Keratinocyte (primary cell): ENCODE data around the gene WIPF3. TPM values are rescaled to one million over a fixed set of nuclear protein-coding genes. Genes with fewer than 3 reads are reported as not detected.

Source experiments
- DNase-seq: peaks from one replicate; pipeline ENCODE4 v3.0.0-alpha.2; 2011; ENCODE audit warnings: low read depth, missing footprints, low spot score
- FAIRE-seq: peaks from 2 replicates; lab custom pipeline; 2011; peaks lifted over from hg19 to GRCh38; lab: Jason Lieb, UNC
- H2AFZ ChIP-seq: 2 replicates; pipeline ENCODE4 v1.6.0; 2012; ENCODE audit warnings: low read length, control low read depth, inconsistent platforms; ENCODE audit not compliant: control insufficient read depth
- H3K27ac ChIP-seq: 2 replicates; pipeline ENCODE4 v1.5.1; 2011; ENCODE audit warnings: low read length; ENCODE audit not compliant: control insufficient read depth, insufficient read depth
- H3K27me3 ChIP-seq: 3 replicates; pipeline ENCODE4 v1.6.0; 2011; ENCODE audit warnings: low read length; ENCODE audit not compliant: control insufficient read depth, insufficient read depth; ENCODE audit errors: extremely low read depth
- H3K36me3 ChIP-seq, 2 experiments: 2 replicates in 1 of 2; 3 replicates in 1 of 2; pipeline ENCODE4 v1.5.1; 2011; ENCODE audit warnings: low read length in 2 of 2, mild to moderate bottlenecking in 1 of 2; ENCODE audit not compliant: control insufficient read depth in 2 of 2, insufficient read depth in 2 of 2; ENCODE audit errors: extremely low read depth in 1 of 2
- H3K4me1 ChIP-seq: 3 replicates; pipeline ENCODE4 v1.5.1; 2011; ENCODE audit warnings: low read length; ENCODE audit not compliant: control insufficient read depth, insufficient read depth; ENCODE audit errors: extremely low read depth
- H3K4me2 ChIP-seq: 3 replicates; pipeline ENCODE4 v1.6.0; 2011; ENCODE audit warnings: low read depth, low read length; ENCODE audit not compliant: control insufficient read depth, insufficient read depth; ENCODE audit errors: extremely low read depth
- H3K4me3 ChIP-seq, 3 experiments: fragments of 200-600 bp in 1 of 3; sonication (generic) in 1 of 3; 2 replicates in 2 of 3; 3 replicates in 1 of 3; pipeline ENCODE4 v1.5.1; 2011 to 2016; ENCODE audit warnings: low read length in 3 of 3, mild to moderate bottlenecking in 3 of 3, control low read depth in 2 of 3, inconsistent platforms in 1 of 3, low read depth in 1 of 3, mixed read lengths in 1 of 3, mixed run types in 1 of 3, moderate library complexity in 1 of 3; ENCODE audit not compliant: control insufficient read depth in 2 of 3, insufficient read depth in 2 of 3; ENCODE audit errors: extremely low read depth in 1 of 3
- H3K79me2 ChIP-seq: 2 replicates; pipeline ENCODE4 v1.6.0; 2012; ENCODE audit warnings: low read length; ENCODE audit not compliant: control insufficient read depth, insufficient read depth
- H3K9ac ChIP-seq: 3 replicates; pipeline ENCODE4 v1.6.0; 2011; ENCODE audit warnings: low read length; ENCODE audit not compliant: control insufficient read depth, insufficient read depth; ENCODE audit errors: extremely low read depth
- H3K9me1 ChIP-seq: 3 replicates; pipeline ENCODE4 v1.6.0; 2011; ENCODE audit warnings: low read length; ENCODE audit not compliant: control insufficient read depth, insufficient read depth; ENCODE audit errors: extremely low read depth
- H3K9me3 ChIP-seq: 2 replicates; pipeline ENCODE4 v1.5.1; 2012; ENCODE audit warnings: low read depth, low read length; ENCODE audit not compliant: control insufficient read depth
- H4K20me1 ChIP-seq: 3 replicates; pipeline ENCODE4 v1.6.0; 2011; ENCODE audit warnings: low read length; ENCODE audit not compliant: control insufficient read depth, insufficient read depth; ENCODE audit errors: extremely low read depth
- EZH2 ChIP-seq: IDR thresholded peaks from one replicate; pipeline ENCODE4 v1.6.1; 2012; ENCODE audit warnings: inconsistent platforms, mild to moderate bottlenecking, low read length, moderate library complexity
- dilution Hi-C: fragments of 300-500 bp; cut with MboI; formaldehyde crosslinking; loops from one replicate; pipeline ENCODE4 v1.7.0; 2020; ENCODE audit warnings: low sequenced_read_pairs; ENCODE audit not compliant: extremely low pct_ligation_motif_present
- polyA plus RNA-seq, 5 experiments: library from polyadenylated mRNA; depleted of rRNA in 3 of 5; stranded (reverse) in 3 of 5; stranded (forward) in 1 of 5; unstranded in 1 of 5; fragments of >200 nt; gene quantifications; 1 replicate in 1 of 5; 2 replicates in 3 of 5; 3 replicates in 1 of 5; pipeline versions ENCODE4 v1.2.1 to v1.2.3, GENCODE V29; 2011 to 2012; ENCODE audit warnings: missing spikeins in 2 of 5, low read depth in 1 of 5, low replicate concordance in 1 of 5
- TF ChIP-seq, protein P1 (sequence below), 3 experiments: IDR thresholded peaks in 1 of 3; conservative IDR thresholded peaks in 1 of 3; optimal IDR thresholded peaks in 1 of 3; 2 replicates in 2 of 3; 3 replicates in 1 of 3; pipeline versions ENCODE3 to v1.5.1; 2011; ENCODE audit warnings: low read length in 3 of 3, mild to moderate bottlenecking in 3 of 3, moderate library complexity in 2 of 3, control low read depth in 1 of 3, inconsistent platforms in 1 of 3; ENCODE audit not compliant: insufficient read depth in 2 of 3; ENCODE audit errors: extremely low read depth in 1 of 3

WIPF3 gene
- polyA plus RNA-seq, 1 donor (not counting 4 experiments of a cell fraction or from before 2014, with no cell fraction given), result 0.04 TPM

DNA sequence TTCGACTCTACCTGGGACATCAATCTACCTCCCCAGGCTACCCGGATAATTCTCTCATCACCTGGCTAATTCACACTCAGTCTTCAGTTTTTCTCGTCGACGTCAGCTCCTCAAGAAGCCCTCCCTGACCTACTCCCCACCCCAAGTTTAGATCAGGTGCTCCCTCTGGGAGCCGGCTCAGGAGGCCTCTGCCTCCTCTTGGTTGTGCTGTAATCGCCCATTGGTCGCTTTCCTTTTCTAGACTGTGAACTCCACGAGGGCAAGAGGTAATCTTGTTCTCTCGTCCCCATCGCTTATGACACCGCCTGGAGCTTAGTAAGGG, 461 bp upstream of the WIPF3 start:
- H3K27ac ChIP-seq, result no peak overlapping the region
- H3K36me3 ChIP-seq, result no peaks in the 10 kb centered on the region
- no peaks in the 10 kb centered on the region for H3K79me2 ChIP-seq
- no peak overlapping the region for H3K9ac ChIP-seq
- FAIRE-seq (no peak), DNase-seq (no peak)
- H3K4me2 ChIP-seq, result peak overlapping the region; percentile 56
- TF ChIP-seq EZH2, result no peak
- TF ChIP-seq, protein P1, sequence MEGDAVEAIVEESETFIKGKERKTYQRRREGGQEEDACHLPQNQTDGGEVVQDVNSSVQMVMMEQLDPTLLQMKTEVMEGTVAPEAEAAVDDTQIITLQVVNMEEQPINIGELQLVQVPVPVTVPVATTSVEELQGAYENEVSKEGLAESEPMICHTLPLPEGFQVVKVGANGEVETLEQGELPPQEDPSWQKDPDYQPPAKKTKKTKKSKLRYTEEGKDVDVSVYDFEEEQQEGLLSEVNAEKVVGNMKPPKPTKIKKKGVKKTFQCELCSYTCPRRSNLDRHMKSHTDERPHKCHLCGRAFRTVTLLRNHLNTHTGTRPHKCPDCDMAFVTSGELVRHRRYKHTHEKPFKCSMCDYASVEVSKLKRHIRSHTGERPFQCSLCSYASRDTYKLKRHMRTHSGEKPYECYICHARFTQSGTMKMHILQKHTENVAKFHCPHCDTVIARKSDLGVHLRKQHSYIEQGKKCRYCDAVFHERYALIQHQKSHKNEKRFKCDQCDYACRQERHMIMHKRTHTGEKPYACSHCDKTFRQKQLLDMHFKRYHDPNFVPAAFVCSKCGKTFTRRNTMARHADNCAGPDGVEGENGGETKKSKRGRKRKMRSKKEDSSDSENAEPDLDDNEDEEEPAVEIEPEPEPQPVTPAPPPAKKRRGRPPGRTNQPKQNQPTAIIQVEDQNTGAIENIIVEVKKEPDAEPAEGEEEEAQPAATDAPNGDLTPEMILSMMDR (optimal IDR thresholded peaks at IDR 0.05 in 1 of 3, IDR thresholded peaks at IDR 0.05 in 1 of 3, conservative IDR thresholded peaks at IDR 0.05 in 1 of 3; ENCODE audit: extremely low read depth in 1 of 3, insufficient read depth in 2 of 3, low read length in 3 of 3), result no peak
- peaks cover 78% of the 10 kb centered on the region for H3K27me3 ChIP-seq
- no peak overlapping the region for H3K4me3 ChIP-seq
- H4K20me1 ChIP-seq, result peaks cover 3% of the 10 kb centered on the region
- dilution Hi-C loops, result no loop called here
- no peaks in the 10 kb centered on the region for H3K9me1 ChIP-seq
- H2AFZ ChIP-seq, result no peak overlapping the region
- H3K4me1 ChIP-seq, result no peaks in the 10 kb centered on the region
- H3K9me3 ChIP-seq, result no peaks in the 10 kb centered on the region

GRCh38 chr7:29806995-29807841, 910 bp downstream of the WIPF3 start:
- Histone ChIP-seq H4K20me1 (peaks cover 3% of the 10 kb centered on the region), H3K4me2 (peak overlapping the region; percentile 56), H3K4me1 (no peaks in the 10 kb centered on the region), H2AFZ (no peak overlapping the region), H3K9me1 (no peaks in the 10 kb centered on the region), H3K9ac (no peak overlapping the region), H3K79me2 (no peaks in the 10 kb centered on the region), H3K27ac (no peak overlapping the region), H3K9me3 (no peaks in the 10 kb centered on the region), H3K36me3 (no peaks in the 10 kb centered on the region), H3K27me3 (peaks cover 71% of the 10 kb centered on the region), H3K4me3 (peak overlapping the region in 1 of 3 experiments; percentile 27)
- peak; percentile 92 for TF ChIP-seq EZH2
- TF ChIP-seq, protein P1 (optimal IDR thresholded peaks at IDR 0.05 in 1 of 3, IDR thresholded peaks at IDR 0.05 in 1 of 3, conservative IDR thresholded peaks at IDR 0.05 in 1 of 3; ENCODE audit: extremely low read depth in 1 of 3, insufficient read depth in 2 of 3, low read length in 3 of 3), result no peak
- FAIRE-seq (no peak), DNase-seq (no peak)
- dilution Hi-C loops, result no loop called here
